ENCODE results near the gene SPOP.

DNA sequence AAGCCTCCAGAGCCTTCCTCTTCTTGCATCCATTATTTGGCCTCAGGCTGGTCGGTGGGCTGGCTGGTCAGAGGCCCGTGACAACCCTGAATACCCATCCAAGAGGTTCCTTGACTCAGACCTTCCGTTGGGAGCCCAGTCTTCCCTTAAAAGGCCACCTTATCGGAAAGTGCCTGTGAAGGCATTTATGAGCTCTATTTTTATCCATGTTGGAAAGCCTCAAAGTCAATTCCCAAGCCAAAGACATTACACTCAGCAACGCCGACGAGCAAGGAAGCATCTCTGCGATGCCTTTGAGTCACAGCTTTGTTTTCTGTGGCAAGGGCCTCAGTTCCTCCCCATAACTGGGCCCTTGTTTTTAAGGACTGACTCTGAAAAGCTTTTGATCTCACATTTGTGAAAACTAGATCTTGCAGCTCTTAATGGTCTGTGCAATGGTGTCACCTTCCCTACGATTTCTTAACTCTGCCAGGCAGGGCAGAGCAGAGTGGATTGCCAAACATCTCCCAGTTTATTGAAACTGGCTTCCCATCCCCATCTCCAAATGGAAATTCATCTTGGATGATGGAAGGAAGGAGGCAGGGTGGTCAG is 13.3 kb upstream of the SPOP start:
- TF ChIP-seq, protein P1, sequence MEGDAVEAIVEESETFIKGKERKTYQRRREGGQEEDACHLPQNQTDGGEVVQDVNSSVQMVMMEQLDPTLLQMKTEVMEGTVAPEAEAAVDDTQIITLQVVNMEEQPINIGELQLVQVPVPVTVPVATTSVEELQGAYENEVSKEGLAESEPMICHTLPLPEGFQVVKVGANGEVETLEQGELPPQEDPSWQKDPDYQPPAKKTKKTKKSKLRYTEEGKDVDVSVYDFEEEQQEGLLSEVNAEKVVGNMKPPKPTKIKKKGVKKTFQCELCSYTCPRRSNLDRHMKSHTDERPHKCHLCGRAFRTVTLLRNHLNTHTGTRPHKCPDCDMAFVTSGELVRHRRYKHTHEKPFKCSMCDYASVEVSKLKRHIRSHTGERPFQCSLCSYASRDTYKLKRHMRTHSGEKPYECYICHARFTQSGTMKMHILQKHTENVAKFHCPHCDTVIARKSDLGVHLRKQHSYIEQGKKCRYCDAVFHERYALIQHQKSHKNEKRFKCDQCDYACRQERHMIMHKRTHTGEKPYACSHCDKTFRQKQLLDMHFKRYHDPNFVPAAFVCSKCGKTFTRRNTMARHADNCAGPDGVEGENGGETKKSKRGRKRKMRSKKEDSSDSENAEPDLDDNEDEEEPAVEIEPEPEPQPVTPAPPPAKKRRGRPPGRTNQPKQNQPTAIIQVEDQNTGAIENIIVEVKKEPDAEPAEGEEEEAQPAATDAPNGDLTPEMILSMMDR (IDR thresholded peaks at IDR 0.05; ENCODE audit: insufficient read depth, low read depth, low read length) = no peak
- no peak for TF ChIP-seq EZH2 (IDR thresholded peaks at IDR 0.05; ENCODE audit: insufficient read depth, low read length)
